SK-N-SH (cell line): ENCODE results near the gene CCNF. TPM values are rescaled to one million over a fixed set of nuclear protein-coding genes. Genes with fewer than 3 reads are reported as not detected.

Source experiments
- CTCF ChIA-PET: fragments of 300-600, 350-600 bp; formaldehyde crosslinking; extraction: SDS; loops from one replicate; lab custom pipeline; 2021; lab: Yijun Ruan, JAX
- POLR2A ChIA-PET: fragments of 350-600 bp; sonication (Branson Sonifier 250); formaldehyde crosslinking; extraction: SDS; loops from one replicate; lab custom pipeline; 2020; ENCODE audit warnings: antibody characterized with exemption, inconsistent platforms; lab: Yijun Ruan, JAX
- DNase-seq: peaks from one replicate; pipeline ENCODE4 v3.0.0; 2012
- H2AFZ ChIP-seq: fragments of 200-600 bp; sonication (generic); 2 replicates; pipeline ENCODE4 v1.8.1; 2016; ENCODE audit warnings: antibody characterized with exemption, mild to moderate bottlenecking, low read depth
- H3F3A ChIP-seq: fragments of 200-600 bp; sonication (generic); replicated peaks from 2 replicates; pipeline ENCODE3; 2016; ENCODE audit warnings: antibody characterized with exemption, mild to moderate bottlenecking; ENCODE audit not compliant: insufficient read depth
- H3K27ac ChIP-seq, 2 experiments: fragments of 200-500 bp in 1 of 2; fragments of 200-600 bp in 1 of 2; sonication (Bioruptor generic) in 1 of 2; sonication (generic), shearing (Covaris generic) in 1 of 2; 2 replicates each; pipeline versions ENCODE4 v1.5.1 to v1.6.1; 2014 to 2016; ENCODE audit warnings: low read depth in 2 of 2, inconsistent platforms in 1 of 2, low read length in 1 of 2, mild to moderate bottlenecking in 1 of 2, mixed read lengths in 1 of 2
- H3K27me3 ChIP-seq: fragments of 200-600 bp; sonication (generic), shearing (Covaris generic); 2 replicates; pipeline ENCODE4 v1.6.1; 2016; ENCODE audit warnings: mixed run types; ENCODE audit not compliant: insufficient read depth
- H3K36me3 ChIP-seq, 2 experiments: fragments of 200-500 bp in 1 of 2; fragments of 200-600 bp in 1 of 2; sonication (Bioruptor generic) in 1 of 2; sonication (generic) in 1 of 2; replicated peaks in 1 of 2; 2 replicates each; pipeline versions ENCODE3 to v1.5.1; 2014 to 2016; ENCODE audit warnings: low read length in 1 of 2, mild to moderate bottlenecking in 1 of 2; ENCODE audit not compliant: insufficient read depth in 2 of 2, control insufficient read depth in 1 of 2
- H3K4me1 ChIP-seq, 2 experiments: fragments of 200-500 bp in 1 of 2; fragments of 200-600 bp in 1 of 2; sonication (Bioruptor generic) in 1 of 2; sonication (generic), shearing (Covaris generic) in 1 of 2; 2 replicates each; pipeline versions ENCODE4 v1.5.1 to v1.6.1; 2014 to 2016; ENCODE audit warnings: low read depth in 1 of 2, low read length in 1 of 2, mixed run types in 1 of 2; ENCODE audit not compliant: insufficient read depth in 2 of 2, control insufficient read depth in 1 of 2
- H3K4me2 ChIP-seq: fragments of 200-600 bp; sonication (generic), shearing (Covaris generic); 2 replicates; pipeline ENCODE4 v1.6.1; 2017; ENCODE audit warnings: mixed run types
- H3K4me3 ChIP-seq, 2 experiments: fragments of 200-500 bp in 1 of 2; fragments of 200-600 bp in 1 of 2; sonication (Bioruptor generic) in 1 of 2; sonication (generic), shearing (Covaris generic) in 1 of 2; 2 replicates each; pipeline versions ENCODE4 v1.5.1 to v1.8.1; 2014 to 2016; ENCODE audit warnings: low read depth in 2 of 2, inconsistent platforms in 1 of 2, low read length in 1 of 2, mild to moderate bottlenecking in 1 of 2, mixed read lengths in 1 of 2, moderate library complexity in 1 of 2
- H3K79me2 ChIP-seq: fragments of 200-600 bp; sonication (generic); 2 replicates; pipeline ENCODE4 v1.8.1; 2017; ENCODE audit warnings: mild to moderate bottlenecking; ENCODE audit not compliant: insufficient read depth
- H3K9ac ChIP-seq: fragments of 200-600 bp; sonication (generic); 2 replicates; pipeline ENCODE4 v1.6.1; 2017; ENCODE audit warnings: mixed run types
- H3K9me2 ChIP-seq: fragments of 200-600 bp; sonication (generic); 2 replicates; pipeline ENCODE4 v1.6.1; 2017; ENCODE audit warnings: mixed run types
- H3K9me3 ChIP-seq: fragments of 200-600 bp; sonication (generic); 2 replicates; pipeline ENCODE4 v1.6.1; 2017; ENCODE audit warnings: mixed run types, mild to moderate bottlenecking, moderate library complexity
- H4K20me1 ChIP-seq: fragments of 200-600 bp; sonication (generic); 2 replicates; pipeline ENCODE4 v1.6.1; 2017; ENCODE audit warnings: mild to moderate bottlenecking, mixed run types; ENCODE audit not compliant: insufficient read depth
- EZH2phosphoT487 ChIP-seq: fragments of 200-600 bp; sonication (generic); IDR thresholded peaks from 2 replicates; pipeline ENCODE4 v1.6.1; 2017; ENCODE audit warnings: low read depth, mixed run types, mild to moderate bottlenecking, antibody characterized with exemption, moderate library complexity, borderline replicate concordance
- FOSL2 ChIP-seq: IDR thresholded peaks from 2 replicates; pipeline ENCODE4 v1.4.0; 2012; ENCODE audit warnings: low read depth, mild to moderate bottlenecking, moderate library complexity, borderline replicate concordance
- FOXJ3 ChIP-seq: sonication (generic); formaldehyde crosslinking; IDR thresholded peaks from 2 replicates; pipeline ENCODE4 v1.5.1; 2020; ENCODE audit warnings: mild to moderate bottlenecking, missing genetic modification reagents
- GABPA ChIP-seq: IDR thresholded peaks from 2 replicates; pipeline ENCODE4 v1.4.0; 2012; ENCODE audit warnings: low read depth, mild to moderate bottlenecking
- GATA2 ChIP-seq: sonication (generic); formaldehyde crosslinking; IDR thresholded peaks from 2 replicates; pipeline ENCODE4 v1.5.0; 2020; ENCODE audit warnings: mild to moderate bottlenecking, missing genetic modification reagents
- JUND ChIP-seq: IDR thresholded peaks from 2 replicates; pipeline ENCODE4 v1.4.0; 2012
- MAX ChIP-seq: IDR thresholded peaks from 2 replicates; pipeline ENCODE4 v1.4.0; 2012; ENCODE audit warnings: low read depth
- MEF2A ChIP-seq: IDR thresholded peaks from 2 replicates; pipeline ENCODE4 v1.4.0; 2012; ENCODE audit warnings: low read depth, borderline replicate concordance
- MXI1 ChIP-seq: IDR thresholded peaks from 2 replicates; pipeline ENCODE4 v1.6.1; 2012; ENCODE audit warnings: mild to moderate bottlenecking, low read depth, low read length, improper control_type of control experiment
- NRF1 ChIP-seq: IDR thresholded peaks from 2 replicates; pipeline ENCODE4 v1.6.1; 2012; ENCODE audit warnings: low read depth, mild to moderate bottlenecking, low read length
- RAD21 ChIP-seq: IDR thresholded peaks from 2 replicates; pipeline ENCODE4 v1.6.1; 2012; ENCODE audit warnings: mild to moderate bottlenecking, low read length
- REST ChIP-seq: IDR thresholded peaks from 2 replicates; pipeline ENCODE4 v1.6.1; 2012; ENCODE audit warnings: mild to moderate bottlenecking, low read depth, low read length, moderate library complexity
- RFX5 ChIP-seq: IDR thresholded peaks from 2 replicates; pipeline ENCODE4 v1.6.1; 2012; ENCODE audit warnings: mild to moderate bottlenecking, improper control_type of control experiment, low read length
- SIN3A ChIP-seq: IDR thresholded peaks from 2 replicates; pipeline ENCODE4 v1.6.1; 2012; ENCODE audit warnings: low read depth, mild to moderate bottlenecking, low read length, moderate library complexity, borderline replicate concordance
- SMC3 ChIP-seq: IDR thresholded peaks from 2 replicates; pipeline ENCODE4 v1.6.1; 2012; ENCODE audit warnings: low read depth, low read length, improper control_type of control experiment
- TCF12 ChIP-seq: IDR thresholded peaks from 2 replicates; pipeline ENCODE4 v1.4.0; 2012
- USF1 ChIP-seq: IDR thresholded peaks from 2 replicates; pipeline ENCODE4 v1.4.0; 2012; ENCODE audit warnings: low read depth, borderline replicate concordance
- ZBTB33 ChIP-seq: IDR thresholded peaks from 2 replicates; pipeline ENCODE4 v1.4.0; 2012; ENCODE audit warnings: low read depth, borderline replicate concordance
- WGBS: methylation state at CpG from one replicate; pipeline ENCODE4 v1.1.6; 2017; ENCODE audit warnings: low lambda C conversion rate; 5-methylcytosine and 5-hydroxymethylcytosine counted together
- polyA plus RNA-seq, 3 experiments: library from polyadenylated mRNA; depleted of rRNA; stranded (reverse); fragments of >200 nt; gene quantifications; 2 replicates each; pipeline ENCODE4 v1.2.3, GENCODE V29; 2012
- TF ChIP-seq, protein P1 (sequence below): fragments of 200-600 bp; sonication (generic); IDR thresholded peaks from 2 replicates; pipeline ENCODE4 v1.6.1; 2017; ENCODE audit warnings: antibody characterized with exemption, mild to moderate bottlenecking, moderate library complexity

CCNF gene
- polyA plus RNA-seq, 1 of the 3 experiments (the other 2 are of a cell fraction): 4.6 TPM

- no peak overlapping the region for H3K4me2 ChIP-seq
- H3K4me3 ChIP-seq: no peak overlapping the region
- WGBS: 98% methylated on average over 9 of the region's 9 CpGs
- ChIA-PET CTCF (interaction anchor here (1.8 kb wide), 1 partner anchor 57 kb away, joined by 7 read pairs; no protein-coding TSS in a partner anchor), POLR2A (no interaction called here)
- peaks cover 6% of the 10 kb centered on the region for H3F3A ChIP-seq
- peaks cover 12% of the 10 kb centered on the region; the same call in 1 of the 2 replicates for H3K79me2 ChIP-seq
- H3K9ac ChIP-seq: no peak overlapping the region
- H3K36me3 ChIP-seq: peaks cover 20 to 29% of the 10 kb centered on the region in 2 experiments
- H3K27ac ChIP-seq: no peak overlapping the region
- TF ChIP-seq RFX5: no peak
- TF ChIP-seq FOSL2: no peak
- TF ChIP-seq SMC3: no peak
- no peak for TF ChIP-seq RAD21
- no peak for TF ChIP-seq MXI1
- no peak overlapping the region for H2AFZ ChIP-seq
- no peaks in the 10 kb centered on the region for H3K9me2 ChIP-seq
- no peaks in the 10 kb centered on the region for H3K9me3 ChIP-seq
- H4K20me1 ChIP-seq: no peaks in the 10 kb centered on the region
- no peaks in the 10 kb centered on the region for H3K4me1 ChIP-seq
- no peak for DNase-seq
- no peaks in the 10 kb centered on the region for H3K27me3 ChIP-seq
Measured at GRCh38 chr16:2443555-2443954, 14.3 kb downstream of the CCNF start.

DNA sequence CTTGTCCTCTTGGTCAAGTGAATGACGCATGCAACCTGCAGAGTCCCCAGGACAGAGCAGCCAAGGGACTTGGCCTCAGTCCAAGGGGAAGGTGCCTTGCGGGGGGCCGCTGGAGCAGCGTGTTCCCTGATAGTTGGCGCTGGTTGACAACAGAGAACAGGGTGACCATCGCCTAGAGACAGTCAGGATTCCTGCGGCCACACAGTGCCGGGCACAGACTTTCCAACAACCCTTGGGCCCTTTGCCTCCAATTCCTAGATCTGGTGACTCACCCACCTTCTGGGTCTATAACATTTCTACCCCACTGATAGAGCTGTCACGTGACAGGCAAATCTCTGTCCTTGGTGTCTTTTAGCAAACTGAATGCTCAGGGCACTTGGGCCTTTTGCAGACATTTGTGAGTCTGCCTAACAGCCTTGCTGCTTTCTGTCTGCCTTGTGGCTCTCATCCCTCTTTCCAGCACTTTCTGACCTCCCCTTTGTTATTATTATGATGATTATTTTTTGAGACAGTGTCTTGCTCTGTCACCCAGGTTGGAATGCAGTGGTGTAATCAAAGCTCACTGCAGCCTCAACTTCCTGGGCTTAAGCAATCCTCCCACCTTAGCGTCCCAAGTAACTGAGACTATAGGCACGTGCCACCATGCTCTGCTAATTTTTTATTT is 18.8 kb downstream of the CCNF start:
- peaks cover 12% of the 10 kb centered on the region; the same call in 1 of the 2 replicates for H3K79me2 ChIP-seq
- no peak for DNase-seq
- no peaks in the 10 kb centered on the region for H3K9me2 ChIP-seq
- 94% methylated on average over 11 of the region's 11 CpGs for whole genome bisulfite sequencing
- no peaks in the 10 kb centered on the region for H3K27me3 ChIP-seq
- no peak overlapping the region for H2AFZ ChIP-seq
- ChIA-PET POLR2A (no interaction called here), CTCF (no interaction called here)
- H3K4me3 ChIP-seq: no peak overlapping the region
- H4K20me1 ChIP-seq: no peaks in the 10 kb centered on the region
- H3K9ac ChIP-seq: no peak overlapping the region
- H3F3A ChIP-seq: peaks cover 8% of the 10 kb centered on the region
- peaks cover 13 to 40% of the 10 kb centered on the region in 2 experiments for H3K36me3 ChIP-seq
- no peak overlapping the region for H3K4me2 ChIP-seq
- no peak overlapping the region for H3K27ac ChIP-seq
- H3K9me3 ChIP-seq: no peaks in the 10 kb centered on the region
- no peaks in the 10 kb centered on the region for H3K4me1 ChIP-seq
- TF ChIP-seq MEF2A (no peak), JUND (no peak), FOXJ3 (no peak), NRF1 (no peak), TCF12 (no peak), GATA2 (CRISPR knock-in tag) (no peak), REST (no peak), RFX5 (no peak), ZBTB33 (no peak), SMC3 (no peak), SIN3A (no peak), MAX (no peak), EZH2phosphoT487 (no peak), USF1 (no peak), GABPA (no peak)
- TF ChIP-seq, protein P1, sequence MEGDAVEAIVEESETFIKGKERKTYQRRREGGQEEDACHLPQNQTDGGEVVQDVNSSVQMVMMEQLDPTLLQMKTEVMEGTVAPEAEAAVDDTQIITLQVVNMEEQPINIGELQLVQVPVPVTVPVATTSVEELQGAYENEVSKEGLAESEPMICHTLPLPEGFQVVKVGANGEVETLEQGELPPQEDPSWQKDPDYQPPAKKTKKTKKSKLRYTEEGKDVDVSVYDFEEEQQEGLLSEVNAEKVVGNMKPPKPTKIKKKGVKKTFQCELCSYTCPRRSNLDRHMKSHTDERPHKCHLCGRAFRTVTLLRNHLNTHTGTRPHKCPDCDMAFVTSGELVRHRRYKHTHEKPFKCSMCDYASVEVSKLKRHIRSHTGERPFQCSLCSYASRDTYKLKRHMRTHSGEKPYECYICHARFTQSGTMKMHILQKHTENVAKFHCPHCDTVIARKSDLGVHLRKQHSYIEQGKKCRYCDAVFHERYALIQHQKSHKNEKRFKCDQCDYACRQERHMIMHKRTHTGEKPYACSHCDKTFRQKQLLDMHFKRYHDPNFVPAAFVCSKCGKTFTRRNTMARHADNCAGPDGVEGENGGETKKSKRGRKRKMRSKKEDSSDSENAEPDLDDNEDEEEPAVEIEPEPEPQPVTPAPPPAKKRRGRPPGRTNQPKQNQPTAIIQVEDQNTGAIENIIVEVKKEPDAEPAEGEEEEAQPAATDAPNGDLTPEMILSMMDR: no peak
